HEK293T (cell line): ENCODE measurements around the gene USP21.

Experiments
- ARNT ChIP-seq: fragments of 450-650 bp; IDR thresholded peaks from 2 replicates; pipeline ENCODE4 v1.6.1; 2017; ENCODE audit warnings: mild to moderate bottlenecking
- BHLHE40 ChIP-seq: fragments of 450-650 bp; IDR thresholded peaks from 2 replicates; pipeline ENCODE4 v1.6.1; 2016; ENCODE audit warnings: mild to moderate bottlenecking, moderate library complexity, borderline replicate concordance
- ELF4 ChIP-seq: fragments of 450-650 bp; IDR thresholded peaks from 2 replicates; pipeline ENCODE4 v1.6.1; 2017; ENCODE audit warnings: antibody characterized with exemption
- FOXA1 ChIP-seq: fragments of 450-650 bp; IDR thresholded peaks from 2 replicates; pipeline ENCODE4 v1.6.1; 2016; ENCODE audit warnings: mild to moderate bottlenecking
- FOXK2 ChIP-seq: fragments of 450-650 bp; IDR thresholded peaks from 2 replicates; pipeline ENCODE4 v1.6.1; 2016; ENCODE audit warnings: mild to moderate bottlenecking
- FOXM1 ChIP-seq: fragments of 450-650 bp; IDR thresholded peaks from 2 replicates; pipeline ENCODE4 v1.6.1; 2017; ENCODE audit warnings: mild to moderate bottlenecking, borderline replicate concordance
- HDGF ChIP-seq: fragments of 450-650 bp; IDR thresholded peaks from 2 replicates; pipeline ENCODE4 v1.6.1; 2017; ENCODE audit warnings: antibody characterized with exemption, borderline replicate concordance
- L3MBTL2 ChIP-seq: fragments of 450-650 bp; conservative IDR thresholded peaks from 2 replicates; pipeline ENCODE4 v1.6.1; 2016; ENCODE audit warnings: mild to moderate bottlenecking
- LEF1 ChIP-seq: fragments of 450-650 bp; IDR thresholded peaks from 2 replicates; pipeline ENCODE4 v1.6.1; 2017; ENCODE audit warnings: mild to moderate bottlenecking, borderline replicate concordance
- NFRKB ChIP-seq: fragments of 450-650 bp; IDR thresholded peaks from 2 replicates; pipeline ENCODE4 v1.6.1; 2016; ENCODE audit warnings: mild to moderate bottlenecking, moderate library complexity
- SP1 ChIP-seq: fragments of 450-650 bp; IDR thresholded peaks from 2 replicates; pipeline ENCODE4 v1.6.1; 2017
- SUZ12 ChIP-seq: fragments of 450-650 bp; IDR thresholded peaks from 2 replicates; pipeline ENCODE4 v1.6.1; 2016; ENCODE audit warnings: mild to moderate bottlenecking
- TARDBP ChIP-seq: fragments of 450-650 bp; IDR thresholded peaks from 2 replicates; pipeline ENCODE4 v1.6.1; 2016

DNA sequence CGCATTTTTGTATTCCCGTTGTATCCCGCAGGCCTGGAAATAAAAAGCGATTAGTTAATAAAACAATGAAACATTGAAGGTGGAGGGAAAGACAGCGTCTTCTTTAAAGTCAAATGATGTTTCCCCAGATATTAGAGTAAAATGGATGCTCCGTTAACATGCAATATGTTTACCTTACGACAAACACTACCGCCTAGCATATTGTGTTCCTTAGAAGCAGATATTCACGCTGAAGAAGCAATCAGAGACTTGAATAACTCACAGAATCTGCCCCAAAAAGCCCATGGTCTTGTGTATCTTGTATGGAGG lies 18.6 kb downstream of the USP21 start:
- TF ChIP-seq FOXK2 (no peak), SP1 (no peak), BHLHE40 (no peak), FOXM1 (no peak), TARDBP (no peak), LEF1 (no peak), FOXA1 (no peak), L3MBTL2 (no peak), SUZ12 (no peak), ELF4 (no peak), ARNT (no peak), NFRKB (no peak), HDGF (no peak)
